ENCODE data around the gene CATSPERB. TPM values are rescaled to one million over a fixed set of nuclear protein-coding genes. Genes with fewer than 3 reads are reported as not detected.

Gene CATSPERB
- total RNA-seq, 6 experiments from 2014 or later, result 0.19 to 0.55 (median 0.38) TPM; not detected in 1

- TF ChIP-seq, protein P1, sequence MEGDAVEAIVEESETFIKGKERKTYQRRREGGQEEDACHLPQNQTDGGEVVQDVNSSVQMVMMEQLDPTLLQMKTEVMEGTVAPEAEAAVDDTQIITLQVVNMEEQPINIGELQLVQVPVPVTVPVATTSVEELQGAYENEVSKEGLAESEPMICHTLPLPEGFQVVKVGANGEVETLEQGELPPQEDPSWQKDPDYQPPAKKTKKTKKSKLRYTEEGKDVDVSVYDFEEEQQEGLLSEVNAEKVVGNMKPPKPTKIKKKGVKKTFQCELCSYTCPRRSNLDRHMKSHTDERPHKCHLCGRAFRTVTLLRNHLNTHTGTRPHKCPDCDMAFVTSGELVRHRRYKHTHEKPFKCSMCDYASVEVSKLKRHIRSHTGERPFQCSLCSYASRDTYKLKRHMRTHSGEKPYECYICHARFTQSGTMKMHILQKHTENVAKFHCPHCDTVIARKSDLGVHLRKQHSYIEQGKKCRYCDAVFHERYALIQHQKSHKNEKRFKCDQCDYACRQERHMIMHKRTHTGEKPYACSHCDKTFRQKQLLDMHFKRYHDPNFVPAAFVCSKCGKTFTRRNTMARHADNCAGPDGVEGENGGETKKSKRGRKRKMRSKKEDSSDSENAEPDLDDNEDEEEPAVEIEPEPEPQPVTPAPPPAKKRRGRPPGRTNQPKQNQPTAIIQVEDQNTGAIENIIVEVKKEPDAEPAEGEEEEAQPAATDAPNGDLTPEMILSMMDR (IDR thresholded peaks at IDR 0.05), result no peak
- TF ChIP-seq POLR2A (IDR thresholded peaks at IDR 0.05), result no peak
- Histone ChIP-seq H3K4me1 (peaks cover 0 to 12% (median 5%) of the 10 kb centered on the region in 4 donors), H3K9me3 (no peaks in the 10 kb centered on the region), H3K27me3 (no peaks in the 10 kb centered on the region), H3K27ac (peak overlapping the region in 1 of 3 donors; percentile 62), H3K36me3 (no peaks in the 10 kb centered on the region), H3K4me3 (no peak overlapping the region)
- 19% methylated on average over 2 of the region's 2 CpGs for WGBS (ENCODE audit: insufficient coverage, low coverage, low lambda C conversion rate, missing lambda C conversion rate)
- DNase-seq (no peak), ATAC-seq (peak; percentile 36 to 63 (median 60))
- intact Hi-C loops (cut with DNase I), result no loop called here
These were observed 176.4 kb downstream of the CATSPERB start for GRCh38 chr14:91555531-91555930.

- 92% methylated on average over 4 of the region's 11 CpGs for WGBS (ENCODE audit: insufficient coverage, low coverage, low lambda C conversion rate, missing lambda C conversion rate)
- H3K4me1 ChIP-seq, result peaks cover 0 to 12% (median 5%) of the 10 kb centered on the region in 4 donors
- no peaks in the 10 kb centered on the region for H3K27me3 ChIP-seq
- intact Hi-C loops (cut with DNase I), result no loop called here
- H3K9me3 ChIP-seq, result no peaks in the 10 kb centered on the region
- TF ChIP-seq POLR2A (IDR thresholded peaks at IDR 0.05), result no peak
- TF ChIP-seq, protein P1 (IDR thresholded peaks at IDR 0.05), result no peak
- peak; percentile 95 to 98 (median 97) for ATAC-seq
- peak; percentile 62 to 87 (median 85) for DNase-seq
- H3K27ac ChIP-seq, result peak overlapping the region in 1 of 3 donors; percentile 62
- H3K36me3 ChIP-seq, result no peaks in the 10 kb centered on the region
- no peak overlapping the region for H3K4me3 ChIP-seq
These were observed 177.2 kb downstream of the CATSPERB start for GRCh38 chr14:91554535-91555332.

DNA sequence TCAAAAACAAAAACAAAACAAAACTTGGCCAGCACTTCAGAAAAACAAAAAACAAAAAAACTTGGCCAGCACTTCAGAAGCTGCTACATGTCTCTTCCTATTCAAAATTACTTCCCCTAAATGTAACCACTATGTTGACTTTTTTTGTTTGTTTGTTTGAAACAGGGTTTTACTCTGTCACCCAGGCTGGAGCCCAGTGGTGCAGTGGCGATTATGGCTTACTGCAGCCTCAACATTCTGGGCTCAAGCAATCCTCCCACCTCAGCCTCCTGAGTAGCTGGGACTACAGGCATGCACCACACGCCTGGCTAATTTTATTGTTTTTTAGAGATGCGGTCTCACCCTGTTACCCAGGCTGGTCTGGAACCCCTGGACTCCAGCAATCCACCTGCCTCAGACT, 183.8 kb downstream of the CATSPERB start:
- DNase-seq (no peak), ATAC-seq (no peak)
- no peaks in the 10 kb centered on the region for H3K27me3 ChIP-seq
- TF ChIP-seq, protein P1 (IDR thresholded peaks at IDR 0.05), result no peak
- H3K9me3 ChIP-seq, result no peaks in the 10 kb centered on the region
- no peak overlapping the region for H3K27ac ChIP-seq
- no peaks in the 10 kb centered on the region for H3K36me3 ChIP-seq
- H3K4me3 ChIP-seq, result no peak overlapping the region
- 76% methylated on average over 2 of the region's 3 CpGs for WGBS (ENCODE audit: insufficient coverage, low coverage, low lambda C conversion rate, missing lambda C conversion rate)
- intact Hi-C loops (cut with DNase I), result no loop called here
- H3K4me1 ChIP-seq, result no peaks in the 10 kb centered on the region

DNA sequence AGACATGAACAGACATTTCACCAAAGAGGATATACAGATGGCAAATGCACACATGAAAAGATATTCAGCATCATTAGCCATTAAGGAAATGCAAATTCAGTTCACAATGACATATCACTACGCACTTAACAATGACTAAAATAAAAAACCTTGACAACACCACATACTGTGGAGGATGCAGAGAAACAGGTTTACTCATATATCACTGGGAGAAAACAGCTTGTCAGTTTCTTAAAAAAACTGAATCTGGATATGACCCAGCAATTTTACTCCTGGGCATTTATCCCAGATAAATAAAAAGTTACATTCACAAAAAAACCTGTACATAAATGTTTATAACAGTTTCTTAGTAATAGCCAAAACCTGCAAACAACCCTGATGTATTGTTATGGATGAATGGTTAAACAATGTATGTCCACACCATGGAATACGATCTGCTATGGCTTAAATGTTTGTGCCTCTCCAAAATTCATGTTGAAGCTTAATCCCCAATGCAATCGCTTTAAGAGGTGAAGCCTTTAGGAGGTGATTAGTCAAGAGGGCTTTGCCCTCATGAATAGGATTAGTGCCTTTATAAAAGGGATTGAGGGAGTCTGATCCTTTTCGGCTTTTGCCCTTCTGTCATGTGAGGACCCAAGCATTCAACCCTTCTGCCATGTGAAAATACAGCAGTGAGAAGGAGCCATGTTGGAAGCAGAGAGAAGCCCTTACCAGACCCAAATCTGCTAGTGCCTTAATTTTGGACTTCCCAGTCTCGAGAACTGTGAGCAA, 185.8 kb downstream of the CATSPERB start:
- DNase-seq (no peak), ATAC-seq (peak in 2 of 4 donors; percentile 32 to 71)
- H3K4me3 ChIP-seq, result no peak overlapping the region
- peaks cover 0 to 8% (median 0%) of the 10 kb centered on the region in 4 donors for H3K9me3 ChIP-seq
- intact Hi-C loops (cut with DNase I), result no loop called here
- H3K27ac ChIP-seq, result no peak overlapping the region
- 45% methylated on average over 5 of the region's 5 CpGs for WGBS (ENCODE audit: insufficient coverage, low coverage, low lambda C conversion rate, missing lambda C conversion rate)
- TF ChIP-seq, protein P1 (IDR thresholded peaks at IDR 0.05), result no peak
- TF ChIP-seq POLR2A (IDR thresholded peaks at IDR 0.05), result no peak
- H3K36me3 ChIP-seq, result no peaks in the 10 kb centered on the region
- no peaks in the 10 kb centered on the region for H3K27me3 ChIP-seq
- H3K4me1 ChIP-seq, result no peaks in the 10 kb centered on the region
